ENCODE results near the gene CEP70.
"Not testable (repeated sequence)": the region's sequence is repeated elsewhere in the genome, so short reads cannot be mapped to it uniquely, and the experiment has no call there.

- not testable (repeated sequence) for TF ChIP-seq ZNF384 (IDR thresholded peaks at IDR 0.05; ENCODE audit: borderline replicate concordance, low read depth, low read length); CREM (IDR thresholded peaks at IDR 0.05; ENCODE audit: low read depth); REST (IDR thresholded peaks at IDR 0.05; ENCODE audit: low read depth, low read length); CTCF (IDR thresholded peaks at IDR 0.05 in 2 of 3, conservative IDR thresholded peaks at IDR 0.05 in 1 of 3; ENCODE audit: control insufficient read depth in 2 of 3, extremely low read depth in 1 of 3, insufficient read depth in 1 of 3, low read depth in 3 of 3, low read length in 3 of 3)
Observed at GRCh38 chr3:138601661-138602060, 7.6 kb upstream of the CEP70 start.

All from GM12878 (cell line).